Caco-2 (cell line): Measurements from ENCODE around the gene KCTD21. TPM values are rescaled to one million over a fixed set of nuclear protein-coding genes. Genes with fewer than 3 reads are reported as not detected.
"Not testable (repeated sequence)": the region's sequence is repeated elsewhere in the genome, so short reads cannot be mapped to it uniquely, and the experiment has no call there.

Experiments used
- BruUV-seq: library from RNA; stranded (reverse); fragments of 400-500 nt; replicated peaks from 2 replicates; lab custom pipeline; 2021; lab: Mats Ljungman, UMichigan
- CTCF ChIA-PET: fragments of 300-600 bp; sonication (Branson Sonifier 250); formaldehyde crosslinking; loops from one replicate; lab custom pipeline; 2022; ENCODE audit warnings: antibody characterized with exemption; lab: Charles Lee
- POLR2A ChIA-PET: fragments of 300-600 bp; sonication (Branson Sonifier 250); formaldehyde crosslinking; loops from one replicate; lab custom pipeline; 2022; ENCODE audit warnings: antibody characterized with exemption; lab: Charles Lee
- DNase-seq, 2 experiments: peaks; one replicate each; pipeline versions ENCODE4 v3.0.0 to v3.0.0-alpha.2; 2020 to 2022
- H3K27me3 ChIP-seq: replicated peaks from 2 replicates; pipeline ENCODE4 v1.6.0; 2011; ENCODE audit warnings: low read length; ENCODE audit not compliant: control insufficient read depth, insufficient read depth
- H3K36me3 ChIP-seq: 2 replicates; pipeline ENCODE4 v1.5.1; 2011; ENCODE audit warnings: low read length; ENCODE audit not compliant: control insufficient read depth, insufficient read depth
- H3K4me1 ChIP-seq: fragments of 250-450 bp; sonication (Bioruptor Pico); 2 replicates; pipeline ENCODE4 v1.5.1; 2020; ENCODE audit warnings: mild to moderate bottlenecking
- H3K4me3 ChIP-seq: 2 replicates; pipeline ENCODE4 v1.5.1; 2011; ENCODE audit warnings: low read depth, mild to moderate bottlenecking, control low read depth, low read length
- H3K9me3 ChIP-seq: fragments of 250-450 bp; sonication (Bioruptor Pico); 2 replicates; pipeline ENCODE4 v1.5.1; 2020; ENCODE audit warnings: mild to moderate bottlenecking, moderate library complexity
- H3K27ac Mint-ChIP-seq: one replicate; pipeline ENCODE4 v1.8.0; 2022; ENCODE audit warnings: mixed read lengths; ENCODE audit not compliant: unreplicated experiment
- H3K27me3 Mint-ChIP-seq: one replicate; pipeline ENCODE4 v1.8.0; 2022; ENCODE audit warnings: mixed read lengths; ENCODE audit not compliant: insufficient read depth, unreplicated experiment
- H3K36me3 Mint-ChIP-seq: one replicate; pipeline ENCODE4 v1.8.0; 2022; ENCODE audit warnings: mild to moderate bottlenecking, mixed read lengths; ENCODE audit not compliant: insufficient read depth, unreplicated experiment
- H3K4me1 Mint-ChIP-seq: one replicate; pipeline ENCODE4 v1.8.0; 2022; ENCODE audit warnings: low read depth, mixed read lengths; ENCODE audit not compliant: unreplicated experiment
- H3K4me3 Mint-ChIP-seq: one replicate; pipeline ENCODE4 v1.8.0; 2022; ENCODE audit warnings: mild to moderate bottlenecking, moderate library complexity, mixed read lengths; ENCODE audit not compliant: unreplicated experiment
- H3K9me3 Mint-ChIP-seq: one replicate; pipeline ENCODE4 v1.8.0; 2022; ENCODE audit warnings: mixed read lengths; ENCODE audit not compliant: unreplicated experiment
- CTCF ChIP-seq, 2 experiments: fragments of 200-600 bp in 1 of 2; IDR thresholded peaks; 1 replicate in 1 of 2; 2 replicates in 1 of 2; pipeline versions ENCODE4 v1.5.1 to v1.8.0; 2011 to 2022; ENCODE audit warnings: antibody characterized with exemption in 1 of 2, control low read depth in 1 of 2, inconsistent platforms in 1 of 2, low read depth in 1 of 2, low read length in 1 of 2, mild to moderate bottlenecking in 1 of 2, moderate library complexity in 1 of 2; ENCODE audit not compliant: insufficient read depth in 1 of 2, severe bottlenecking in 1 of 2, unreplicated experiment in 1 of 2
- intact Hi-C: fragments of 100-400 bp; cut with micrococcal nuclease; formaldehyde crosslinking; loops from one replicate; pipeline ENCODE4 v1.10.0; 2022; ENCODE audit not compliant: unreplicated experiment
- total RNA-seq: library from RNA; stranded (reverse); gene quantifications from 2 replicates; pipeline ENCODE4 v1.2.3, GENCODE V29; 2022

KCTD21 gene
- total RNA-seq, 1 experiment from 2014 or later: 6.4 TPM

- no peaks in the 10 kb centered on the region for H3K4me1 ChIP-seq
- H3K4me1 Mint-ChIP-seq: no peaks in the 10 kb centered on the region
- no peaks in the 10 kb centered on the region for H3K27me3 ChIP-seq
- BruUV-seq: no TSS peak
- CTCF ChIA-PET: no interaction called here
- DNase-seq: no peak
- H3K36me3 Mint-ChIP-seq: peaks cover 67% of the 10 kb centered on the region
- H3K4me3 ChIP-seq: no peak overlapping the region
- no peak overlapping the region for H3K27ac Mint-ChIP-seq
- H3K36me3 ChIP-seq: peaks cover 3% of the 10 kb centered on the region; the same call in 1 of the 2 replicates
- intact Hi-C loops: no loop called here
- no peaks in the 10 kb centered on the region for H3K9me3 ChIP-seq
- no peaks in the 10 kb centered on the region for H3K9me3 Mint-ChIP-seq
- TF ChIP-seq CTCF (IDR thresholded peaks at IDR 0.05; ENCODE audit: insufficient read depth in 1 of 2, low read depth in 1 of 2, low read length in 1 of 2, severe bottlenecking in 1 of 2, unreplicated experiment in 1 of 2): no peak
- H3K27me3 Mint-ChIP-seq: no peaks in the 10 kb centered on the region
- H3K4me3 Mint-ChIP-seq: no peak overlapping the region
- POLR2A ChIA-PET: no interaction called here
Measured at GRCh38 chr11:78224506-78224905, 36.1 kb upstream of the KCTD21 start.

GRCh38 chr11:78223320-78223954, 35.0 kb upstream of the KCTD21 start:
- H3K9me3 Mint-ChIP-seq: no peaks in the 10 kb centered on the region
- TF ChIP-seq CTCF (IDR thresholded peaks at IDR 0.05; ENCODE audit: insufficient read depth in 1 of 2, low read depth in 1 of 2, low read length in 1 of 2, severe bottlenecking in 1 of 2, unreplicated experiment in 1 of 2): no peak
- Histone ChIP-seq H3K36me3 (peaks cover 3% of the 10 kb centered on the region; the same call in 1 of the 2 replicates), H3K27me3 (no peaks in the 10 kb centered on the region), H3K4me1 (no peaks in the 10 kb centered on the region), H3K4me3 (no peak overlapping the region), H3K9me3 (no peaks in the 10 kb centered on the region)
- intact Hi-C loops: no loop called here
- no peak overlapping the region for H3K27ac Mint-ChIP-seq
- DNase-seq: no peak
- ChIA-PET CTCF (no interaction called here), POLR2A (no interaction called here)
- no peaks in the 10 kb centered on the region for H3K4me1 Mint-ChIP-seq
- peaks cover 76% of the 10 kb centered on the region for H3K36me3 Mint-ChIP-seq
- BruUV-seq: no TSS peak
- no peaks in the 10 kb centered on the region for H3K27me3 Mint-ChIP-seq
- H3K4me3 Mint-ChIP-seq: no peak overlapping the region

- BruUV-seq, CTCF ChIA-PET, H3K4me1 Mint-ChIP-seq, H3K36me3 ChIP-seq, H3K27me3 ChIP-seq, H3K4me1 ChIP-seq, H3K4me3 Mint-ChIP-seq, H3K9me3 Mint-ChIP-seq, intact Hi-C loops, POLR2A ChIA-PET, H3K27me3 Mint-ChIP-seq, H3K27ac Mint-ChIP-seq, DNase-seq, H3K4me3 ChIP-seq, H3K9me3 ChIP-seq: not testable (repeated sequence)
- H3K36me3 Mint-ChIP-seq: peaks cover 81% of the 10 kb centered on the region
Measured at GRCh38 chr11:78222726-78223125, 34.3 kb upstream of the KCTD21 start.
